ENCODE data around the gene ST6GALNAC6. TPM values are rescaled to one million over a fixed set of nuclear protein-coding genes. Genes with fewer than 3 reads are reported as not detected.
A peak's percentile ranks its signal among the peaks of the same experiment; 100 is the strongest.

The ST6GALNAC6 gene
- total and polyA plus RNA-seq, 2 of the 4 experiments (the other 2 are of a cell fraction): 35.7 to 48.6 TPM

DNA sequence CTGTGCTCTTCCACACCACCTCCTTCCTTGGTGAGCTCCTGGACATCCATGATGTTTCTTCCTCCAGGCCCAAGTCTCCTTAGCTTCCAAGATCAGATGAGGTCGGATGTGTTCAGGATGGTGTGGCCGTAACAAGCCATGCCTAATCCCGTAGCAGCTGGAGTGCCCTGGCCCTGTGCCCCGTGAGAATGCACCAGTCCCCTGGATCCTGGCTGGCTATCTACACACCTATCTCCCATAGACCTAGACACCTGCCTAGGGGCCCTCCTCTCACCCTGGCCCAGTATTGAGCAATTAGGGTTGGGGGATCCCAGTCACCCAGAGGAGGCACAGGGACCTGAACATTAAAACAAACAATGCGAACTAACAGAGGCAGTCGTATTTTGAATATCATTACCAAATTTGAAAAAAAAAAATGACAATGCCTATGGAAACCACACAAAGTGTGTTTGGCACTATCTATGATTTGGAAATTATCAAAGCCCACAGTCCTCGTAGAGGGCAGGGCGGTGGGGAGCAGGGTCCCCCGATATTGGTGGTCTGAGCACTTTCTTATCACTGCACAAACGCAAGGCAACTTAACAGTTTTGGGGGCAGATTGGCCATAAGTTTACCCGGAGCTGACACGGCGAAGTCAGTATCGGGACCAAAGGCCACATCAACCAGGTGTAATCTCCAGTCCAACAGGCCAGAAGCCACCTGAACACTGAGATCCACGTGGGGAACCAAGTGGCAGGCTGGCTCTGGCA, 58.1 kb downstream of the ST6GALNAC6 start (continued):
- TF ChIP-seq POLR2A (IDR thresholded peaks at IDR 0.05; ENCODE audit: low read depth, low read length): no peak

DNA sequence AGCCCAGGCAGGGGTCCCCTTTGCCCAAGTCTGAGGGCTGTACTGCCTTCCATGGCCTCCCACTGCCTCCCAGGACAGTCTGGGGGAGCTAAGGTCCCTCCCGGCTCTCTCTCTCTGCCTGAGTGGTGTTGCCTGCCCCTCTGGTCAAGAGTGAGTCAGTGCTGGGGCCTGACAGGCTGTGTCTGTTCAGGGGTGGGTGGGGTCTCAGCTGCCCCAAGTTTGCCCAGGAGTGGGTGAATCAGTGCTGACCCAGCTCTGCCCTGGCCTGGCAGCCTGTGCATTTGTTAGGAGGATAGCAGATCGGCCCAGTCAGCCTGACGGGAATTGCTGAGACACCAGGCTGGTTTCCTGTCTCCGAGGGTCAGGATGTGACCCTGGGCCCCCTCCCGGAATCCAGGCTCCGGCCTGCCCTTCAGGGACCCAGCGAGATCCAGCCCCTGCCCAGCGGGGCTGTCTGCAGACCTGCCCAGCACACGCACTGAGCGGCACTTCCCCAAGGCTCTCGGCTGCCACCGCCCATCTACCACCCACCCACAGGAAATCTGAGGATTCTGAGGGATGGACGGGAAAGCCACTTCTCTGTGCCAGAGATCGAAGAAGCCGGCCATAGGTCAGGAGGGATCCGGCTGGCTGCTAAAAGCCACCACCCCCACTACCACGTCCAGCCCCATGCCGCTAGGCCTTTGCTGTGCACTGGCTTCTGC, 60.9 kb downstream of the ST6GALNAC6 start:
- Histone ChIP-seq H3K9me3 (ENCODE audit: control insufficient read depth, insufficient read depth, low read length) (no peaks in the 10 kb centered on the region), H3K27ac (ENCODE audit: insufficient read depth, low read length) (peak overlapping the region; percentile 78), H3K4me2 (ENCODE audit: low read depth, low read length) (peak overlapping the region; percentile 33), H4K5ac (ENCODE audit: low read depth, low read length) (peak overlapping the region; percentile 57), H2BK120ac (ENCODE audit: low read depth, low read length) (peak overlapping the region; percentile 96), H2BK5ac (ENCODE audit: low read depth, low read length, poor library complexity, severe bottlenecking) (peak overlapping the region; percentile 93), H4K20me1 (ENCODE audit: insufficient read depth, low read length) (no peaks in the 10 kb centered on the region; the same call in 1 of the 2 replicates), H3K4me3 (ENCODE audit: insufficient read depth, low read depth, low read length) (no peak overlapping the region), H2AFZ (replicated peaks; ENCODE audit: low read length, poor library complexity) (peak overlapping the region; percentile 84), H3K56ac (ENCODE audit: extremely low read depth, insufficient read depth, low read length) (peak overlapping the region; percentile 66; the same call in 1 of the 2 replicates), H3K23ac (ENCODE audit: low read depth, low read length) (peak overlapping the region; percentile 87), H3K4me1 (ENCODE audit: control insufficient read depth, insufficient read depth, low read length) (peaks cover 36% of the 10 kb centered on the region), H4K8ac (ENCODE audit: low read depth in 2 of 2, low read length in 2 of 2) (peak overlapping the region; percentile 60 to 74; a peak in 3 of 4 replicates), H2BK20ac (ENCODE audit: low read depth, low read length) (peak overlapping the region; percentile 68), H2AK9ac (replicated peaks; ENCODE audit: low read depth, low read length, poor library complexity) (peak overlapping the region; percentile 97), H3K36me3 (ENCODE audit: control insufficient read depth, insufficient read depth, low read length) (peaks cover 18% of the 10 kb centered on the region), H3K9me1 (ENCODE audit: insufficient read depth, low read length) (peaks cover 33% of the 10 kb centered on the region), H4K91ac (ENCODE audit: insufficient read depth, low read depth, low read length) (peak overlapping the region; percentile 82), H2BK15ac (ENCODE audit: low read depth, low read length) (peak overlapping the region; percentile 77; the same call in 1 of the 3 replicates), H3K18ac (ENCODE audit: low read depth, low read length) (peak overlapping the region; percentile 56), H2AK5ac (ENCODE audit: low read depth, low read length) (peak overlapping the region; percentile 94), H3K79me1 (ENCODE audit: low read depth in 1 of 2, low read length in 2 of 2) (peaks cover 32 to 65% of the 10 kb centered on the region in 2 experiments), H3K27me3 (ENCODE audit: control insufficient read depth, insufficient read depth, low read length) (no peaks in the 10 kb centered on the region), H3K14ac (replicated peaks; ENCODE audit: low read depth, low read length) (peak overlapping the region; percentile 94), H3K4ac (ENCODE audit: low read depth, low read length) (peak overlapping the region; percentile 89), H3K9ac (ENCODE audit: low read depth, low read length) (peak overlapping the region; percentile 33)
- no TSS peak for BruUV-seq (replicated peaks)
- intact Hi-C loops (cut with micrococcal nuclease): loop anchor here (5.0 kb wide), 1 partner anchor 79 kb away; the partner anchor contains the start of gene ST6GALNAC4
- in situ Hi-C loops (cut with MboI; ENCODE audit: low sequenced_read_pairs): no loop called here
- 17% methylated on average over 6 of the region's 18 CpGs; no CpG with 5 or more reads in 1 of the 2 experiments for WGBS, 2 experiments (ENCODE audit: extremely low coverage in 2 of 2, insufficient read length in 1 of 2)
- peak; percentile 93 for DNase-seq
- peak; percentile 92 for ATAC-seq (ENCODE audit: low read depth)
- ChIA-PET POLR2A (ENCODE audit: unreplicated experiment) (interaction anchor here (0.6 to 0.9 kb wide), 3 partner anchors 17 to 43 kb away, joined by 4 to 7 read pairs (median 6); partner anchors contain the start of gene ENG), CTCF (interaction anchor here (0.6 kb wide), 1 partner anchor 158 kb away, joined by 3 read pairs; no protein-coding TSS in a partner anchor)
- dilution Hi-C loops (cut with HindIII; ENCODE audit: low sequenced_read_pairs, unreplicated experiment): no loop called here
- TF ChIP-seq, protein P1, sequence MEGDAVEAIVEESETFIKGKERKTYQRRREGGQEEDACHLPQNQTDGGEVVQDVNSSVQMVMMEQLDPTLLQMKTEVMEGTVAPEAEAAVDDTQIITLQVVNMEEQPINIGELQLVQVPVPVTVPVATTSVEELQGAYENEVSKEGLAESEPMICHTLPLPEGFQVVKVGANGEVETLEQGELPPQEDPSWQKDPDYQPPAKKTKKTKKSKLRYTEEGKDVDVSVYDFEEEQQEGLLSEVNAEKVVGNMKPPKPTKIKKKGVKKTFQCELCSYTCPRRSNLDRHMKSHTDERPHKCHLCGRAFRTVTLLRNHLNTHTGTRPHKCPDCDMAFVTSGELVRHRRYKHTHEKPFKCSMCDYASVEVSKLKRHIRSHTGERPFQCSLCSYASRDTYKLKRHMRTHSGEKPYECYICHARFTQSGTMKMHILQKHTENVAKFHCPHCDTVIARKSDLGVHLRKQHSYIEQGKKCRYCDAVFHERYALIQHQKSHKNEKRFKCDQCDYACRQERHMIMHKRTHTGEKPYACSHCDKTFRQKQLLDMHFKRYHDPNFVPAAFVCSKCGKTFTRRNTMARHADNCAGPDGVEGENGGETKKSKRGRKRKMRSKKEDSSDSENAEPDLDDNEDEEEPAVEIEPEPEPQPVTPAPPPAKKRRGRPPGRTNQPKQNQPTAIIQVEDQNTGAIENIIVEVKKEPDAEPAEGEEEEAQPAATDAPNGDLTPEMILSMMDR (conservative IDR thresholded peaks at IDR 0.05; ENCODE audit: low read depth, low read length): no peak
- peak; percentile 36 for TF ChIP-seq RCOR1 (IDR thresholded peaks at IDR 0.05; ENCODE audit: insufficient replicate concordance, low read length)
- TF ChIP-seq FOS (IDR thresholded peaks at IDR 0.05; ENCODE audit: low read depth, low read length): peak; percentile 88
- TF ChIP-seq NFE2L2 (IDR thresholded peaks at IDR 0.05; ENCODE audit: low read depth, low read length): peak; percentile 60
- peak; percentile 76 for TF ChIP-seq MAZ (IDR thresholded peaks at IDR 0.05; ENCODE audit: borderline replicate concordance, low read depth, low read length)
- TF ChIP-seq POLR2A (IDR thresholded peaks at IDR 0.05; ENCODE audit: low read depth, low read length): no peak
- no peak for TF ChIP-seq RFX5 (IDR thresholded peaks at IDR 0.05; ENCODE audit: low read depth, low read length)
- TF ChIP-seq CEBPB (IDR thresholded peaks at IDR 0.05; ENCODE audit: low read depth, low read length): no peak
- TF ChIP-seq, protein P2, sequence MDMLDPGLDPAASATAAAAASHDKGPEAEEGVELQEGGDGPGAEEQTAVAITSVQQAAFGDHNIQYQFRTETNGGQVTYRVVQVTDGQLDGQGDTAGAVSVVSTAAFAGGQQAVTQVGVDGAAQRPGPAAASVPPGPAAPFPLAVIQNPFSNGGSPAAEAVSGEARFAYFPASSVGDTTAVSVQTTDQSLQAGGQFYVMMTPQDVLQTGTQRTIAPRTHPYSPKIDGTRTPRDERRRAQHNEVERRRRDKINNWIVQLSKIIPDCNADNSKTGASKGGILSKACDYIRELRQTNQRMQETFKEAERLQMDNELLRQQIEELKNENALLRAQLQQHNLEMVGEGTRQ (IDR thresholded peaks at IDR 0.05; ENCODE audit: low read depth, low read length): no peak
- 0 out of 2 replicates have a peak, but pooled peaks have one; percentile 5 for TF ChIP-seq RAD21 (IDR thresholded peaks at IDR 0.05; ENCODE audit: low read length)
- TF ChIP-seq MAFK (IDR thresholded peaks at IDR 0.05; ENCODE audit: low read depth, low read length): peak; percentile 63

All from IMR-90 (cell line).